Stomach smooth muscle (tissue), 2 donors: ENCODE measurements around the gene PHTF1.

Source experiments
- H3K27ac ChIP-seq: one replicate; pipeline ENCODE4 v1.7.0; 2013; ENCODE audit warnings: mild to moderate bottlenecking, low read length, inconsistent platforms
- H3K27me3 ChIP-seq, 2 donors: one replicate each; pipeline ENCODE4 v1.7.0; 2013; ENCODE audit warnings: low read length in 2 of 2; ENCODE audit not compliant: insufficient read depth in 2 of 2, control insufficient read depth in 1 of 2
- H3K36me3 ChIP-seq, 2 donors: one replicate each; pipeline ENCODE4 v1.7.0; 2013; ENCODE audit warnings: low read length in 2 of 2; ENCODE audit not compliant: control insufficient read depth in 2 of 2, insufficient read depth in 2 of 2
- H3K4me1 ChIP-seq: one replicate; pipeline ENCODE4 v1.7.0; 2013; ENCODE audit warnings: low read length; ENCODE audit not compliant: control insufficient read depth, insufficient read depth
- H3K4me3 ChIP-seq, 2 donors: one replicate each; pipeline ENCODE4 v1.7.0; 2013; ENCODE audit warnings: low read length in 2 of 2
- H3K9ac ChIP-seq, 2 donors: one replicate each; pipeline ENCODE4 v1.7.0; 2013; ENCODE audit warnings: low read length in 2 of 2, mild to moderate bottlenecking in 1 of 2
- H3K9me3 ChIP-seq, 2 donors: one replicate each; pipeline ENCODE4 v1.7.0; 2013; ENCODE audit warnings: low read length in 2 of 2; ENCODE audit not compliant: control insufficient read depth in 2 of 2
- donor health status: healthy.
- donor health status: Pancreatic carcinoma.

The PHTF1 gene

GRCh38 chr1:113683384-113684152, 75.7 kb downstream of the PHTF1 start:
- Histone ChIP-seq H3K4me1 (no peaks in the 10 kb centered on the region), H3K36me3 (no peaks in the 10 kb centered on the region), H3K27ac (peak overlapping the region; percentile 25), H3K9me3 (no peaks in the 10 kb centered on the region), H3K4me3 (no peak overlapping the region), H3K9ac (peak overlapping the region in 1 of 2 donors; percentile 4), H3K27me3 (no peaks in the 10 kb centered on the region)

GRCh38 chr1:113681596-113682337, 77.5 kb downstream of the PHTF1 start:
- no peak overlapping the region for H3K4me3 ChIP-seq
- no peak overlapping the region for H3K27ac ChIP-seq
- no peaks in the 10 kb centered on the region for H3K27me3 ChIP-seq
- no peaks in the 10 kb centered on the region for H3K36me3 ChIP-seq
- no peaks in the 10 kb centered on the region for H3K9me3 ChIP-seq
- H3K4me1 ChIP-seq: no peaks in the 10 kb centered on the region
- H3K9ac ChIP-seq: no peak overlapping the region

- no peaks in the 10 kb centered on the region for H3K27me3 ChIP-seq
- no peak overlapping the region for H3K9ac ChIP-seq
- no peak overlapping the region for H3K27ac ChIP-seq
- peaks cover 2 to 3% of the 10 kb centered on the region in 2 donors for H3K36me3 ChIP-seq
- no peaks in the 10 kb centered on the region for H3K4me1 ChIP-seq
- H3K9me3 ChIP-seq: no peaks in the 10 kb centered on the region
- no peak overlapping the region for H3K4me3 ChIP-seq
These were observed 81.2 kb downstream of the PHTF1 start for GRCh38 chr1:113678159-113678469.

- Histone ChIP-seq H3K4me1 (no peaks in the 10 kb centered on the region), H3K27me3 (no peaks in the 10 kb centered on the region), H3K27ac (no peak overlapping the region), H3K9me3 (no peaks in the 10 kb centered on the region), H3K36me3 (peaks cover 3 to 4% of the 10 kb centered on the region in 2 donors), H3K4me3 (no peak overlapping the region), H3K9ac (no peak overlapping the region)
These were observed 81.8 kb downstream of the PHTF1 start for GRCh38 chr1:113677250-113678158.

GRCh38 chr1:113676524-113676923, 82.8 kb downstream of the PHTF1 start:
- H3K9me3 ChIP-seq: no peaks in the 10 kb centered on the region
- H3K4me1 ChIP-seq: no peaks in the 10 kb centered on the region
- H3K9ac ChIP-seq: no peak overlapping the region
- no peak overlapping the region for H3K4me3 ChIP-seq
- H3K36me3 ChIP-seq: peaks cover 4 to 5% of the 10 kb centered on the region in 2 donors
- no peak overlapping the region for H3K27ac ChIP-seq
- H3K27me3 ChIP-seq: no peaks in the 10 kb centered on the region

- no peaks in the 10 kb centered on the region for H3K27me3 ChIP-seq
- no peak overlapping the region for H3K4me3 ChIP-seq
- H3K4me1 ChIP-seq: no peaks in the 10 kb centered on the region
- H3K9me3 ChIP-seq: no peaks in the 10 kb centered on the region
- no peak overlapping the region for H3K9ac ChIP-seq
- peaks cover 4 to 5% of the 10 kb centered on the region in 2 donors for H3K36me3 ChIP-seq
- H3K27ac ChIP-seq: no peak overlapping the region
These were observed 84.0 kb downstream of the PHTF1 start for GRCh38 chr1:113675302-113675701.

- H3K27ac ChIP-seq: no peak overlapping the region
- no peaks in the 10 kb centered on the region for H3K9me3 ChIP-seq
- H3K4me1 ChIP-seq: no peaks in the 10 kb centered on the region
- no peaks in the 10 kb centered on the region for H3K27me3 ChIP-seq
- no peak overlapping the region for H3K9ac ChIP-seq
- no peak overlapping the region for H3K4me3 ChIP-seq
- H3K36me3 ChIP-seq: peaks cover 4 to 5% of the 10 kb centered on the region in 2 donors
These were observed 84.7 kb downstream of the PHTF1 start for GRCh38 chr1:113674591-113674990.

GRCh38 chr1:113672491-113672890, 86.8 kb downstream of the PHTF1 start:
- H3K9ac ChIP-seq: no peak overlapping the region
- no peaks in the 10 kb centered on the region for H3K27me3 ChIP-seq
- no peaks in the 10 kb centered on the region for H3K4me1 ChIP-seq

GRCh38 chr1:113670650-113671049, 88.6 kb downstream of the PHTF1 start:
- H3K4me1 ChIP-seq: no peaks in the 10 kb centered on the region
- H3K36me3 ChIP-seq: peaks cover 4 to 5% of the 10 kb centered on the region in 2 donors
- H3K4me3 ChIP-seq: no peak overlapping the region
- H3K27ac ChIP-seq: no peak overlapping the region
- no peaks in the 10 kb centered on the region for H3K27me3 ChIP-seq
- no peak overlapping the region for H3K9ac ChIP-seq
- no peaks in the 10 kb centered on the region for H3K9me3 ChIP-seq

More at GRCh38 chr1:113672491-113672890, 86.8 kb downstream of the PHTF1 start:
- peaks cover 4 to 5% of the 10 kb centered on the region in 2 donors for H3K36me3 ChIP-seq
- H3K9me3 ChIP-seq: no peaks in the 10 kb centered on the region
- H3K27ac ChIP-seq: no peak overlapping the region
- no peak overlapping the region for H3K4me3 ChIP-seq

GRCh38 chr1:113669988-113670387, 89.3 kb downstream of the PHTF1 start:
- Histone ChIP-seq H3K27me3 (no peaks in the 10 kb centered on the region), H3K9me3 (no peaks in the 10 kb centered on the region), H3K36me3 (peaks cover 4 to 5% of the 10 kb centered on the region in 2 donors), H3K4me3 (no peak overlapping the region), H3K4me1 (no peaks in the 10 kb centered on the region), H3K27ac (no peak overlapping the region), H3K9ac (no peak overlapping the region)
